OCI-LY1 (cell line): ENCODE results near the gene C2CD4B.

Experiments used
- EZH2 ChIP-seq: fragments of 200-600 bp; sonication (generic), shearing (Covaris generic); IDR thresholded peaks from 2 replicates; pipeline ENCODE4 v1.8.0; 2017; ENCODE audit warnings: borderline replicate concordance, mixed run types, mild to moderate bottlenecking, antibody characterized with exemption, low read length, moderate library complexity, mixed read lengths
- TF ChIP-seq, protein P1 (sequence below): fragments of 200-600 bp; sonication (generic), shearing (Covaris generic); IDR thresholded peaks from 2 replicates; pipeline ENCODE4 v1.5.1; 2017; ENCODE audit warnings: mild to moderate bottlenecking, antibody characterized with exemption, low read length, moderate library complexity, mixed read lengths

DNA sequence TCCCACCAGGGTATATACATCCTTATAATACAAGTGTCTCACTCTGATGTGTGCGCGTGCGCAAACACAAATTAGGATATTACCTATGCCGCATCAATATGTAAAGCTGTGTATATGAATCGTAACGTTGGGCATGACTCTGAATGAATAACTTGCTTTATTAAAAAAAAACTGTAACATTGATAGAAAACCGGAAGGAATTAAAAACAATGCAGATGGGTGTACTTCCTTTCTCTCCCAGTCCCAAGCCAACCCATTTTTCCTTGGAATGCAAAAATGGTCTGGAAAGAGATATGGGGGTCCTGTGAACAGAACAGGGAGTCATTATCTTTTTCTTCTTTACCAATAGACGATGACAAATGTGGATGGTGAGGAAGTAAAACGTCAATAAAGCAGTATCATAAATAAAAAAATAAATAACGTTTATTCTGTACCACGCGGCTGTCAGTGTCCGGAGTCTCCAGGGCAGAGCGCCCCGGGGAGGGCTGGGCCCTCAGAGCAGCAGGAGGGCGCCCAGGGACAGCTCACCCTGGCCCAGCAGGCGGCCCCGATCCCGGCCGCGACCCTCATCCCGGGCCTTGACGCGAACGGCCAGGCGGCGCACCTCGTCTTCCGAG lies 1.6 kb downstream of the C2CD4B start:
- TF ChIP-seq, protein P1, sequence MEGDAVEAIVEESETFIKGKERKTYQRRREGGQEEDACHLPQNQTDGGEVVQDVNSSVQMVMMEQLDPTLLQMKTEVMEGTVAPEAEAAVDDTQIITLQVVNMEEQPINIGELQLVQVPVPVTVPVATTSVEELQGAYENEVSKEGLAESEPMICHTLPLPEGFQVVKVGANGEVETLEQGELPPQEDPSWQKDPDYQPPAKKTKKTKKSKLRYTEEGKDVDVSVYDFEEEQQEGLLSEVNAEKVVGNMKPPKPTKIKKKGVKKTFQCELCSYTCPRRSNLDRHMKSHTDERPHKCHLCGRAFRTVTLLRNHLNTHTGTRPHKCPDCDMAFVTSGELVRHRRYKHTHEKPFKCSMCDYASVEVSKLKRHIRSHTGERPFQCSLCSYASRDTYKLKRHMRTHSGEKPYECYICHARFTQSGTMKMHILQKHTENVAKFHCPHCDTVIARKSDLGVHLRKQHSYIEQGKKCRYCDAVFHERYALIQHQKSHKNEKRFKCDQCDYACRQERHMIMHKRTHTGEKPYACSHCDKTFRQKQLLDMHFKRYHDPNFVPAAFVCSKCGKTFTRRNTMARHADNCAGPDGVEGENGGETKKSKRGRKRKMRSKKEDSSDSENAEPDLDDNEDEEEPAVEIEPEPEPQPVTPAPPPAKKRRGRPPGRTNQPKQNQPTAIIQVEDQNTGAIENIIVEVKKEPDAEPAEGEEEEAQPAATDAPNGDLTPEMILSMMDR: no peak
- no peak for TF ChIP-seq EZH2
